Testis (tissue), 2 donors: ENCODE measurements around the gene SOD2.

ENCODE experiments used
- CTCF ChIP-seq, 3 experiments: fragments of 450-650 bp in 2 of 3; fragments of 200-600 bp in 1 of 3; sonication (generic) in 1 of 3; IDR thresholded peaks; one replicate each; pipeline ENCODE4 v1.5.1; 2016 to 2019; ENCODE audit warnings: antibody characterized with exemption in 3 of 3, mild to moderate bottlenecking in 2 of 3, moderate library complexity in 1 of 3
- POLR2A ChIP-seq: fragments of 450-650 bp; IDR thresholded peaks from one replicate; pipeline ENCODE4 v1.6.1; 2017; ENCODE audit warnings: antibody characterized with exemption, mild to moderate bottlenecking, moderate library complexity

- TF ChIP-seq CTCF (IDR thresholded peaks at IDR 0.05) (no peak), POLR2A (no peak)
Measured at GRCh38 chr6:159726255-159726917, 33.3 kb upstream of the SOD2 start.
